Fibroblast of lung (primary cell): ENCODE measurements around the gene BCL7B. TPM values are rescaled to one million over a fixed set of nuclear protein-coding genes. Genes with fewer than 3 reads are reported as not detected.

Source experiments
- DNase-seq, 2 donors: peaks; one replicate each; pipeline versions ENCODE4 v3.0.0 to v3.0.0-alpha.2; 2010; ENCODE audit warnings: low read depth in 2 of 2
- H2AFZ ChIP-seq: 2 replicates; pipeline ENCODE4 v1.5.1; 2012; ENCODE audit warnings: low read length, control low read depth, inconsistent platforms
- H3K27ac ChIP-seq: 2 replicates; pipeline ENCODE4 v1.5.1; 2011; ENCODE audit warnings: low read length, control low read depth; ENCODE audit not compliant: insufficient read depth
- H3K27me3 ChIP-seq: 2 replicates; pipeline ENCODE4 v1.5.1; 2011; ENCODE audit warnings: mild to moderate bottlenecking, low read length; ENCODE audit not compliant: control insufficient read depth, insufficient read depth
- H3K36me3 ChIP-seq: 2 replicates; pipeline ENCODE4 v1.5.1; 2011; ENCODE audit warnings: low read length; ENCODE audit not compliant: control insufficient read depth, insufficient read depth
- H3K4me1 ChIP-seq: 2 replicates; pipeline ENCODE4 v1.5.1; 2011; ENCODE audit warnings: low read length; ENCODE audit not compliant: control insufficient read depth, insufficient read depth; ENCODE audit errors: extremely low read depth
- H3K4me2 ChIP-seq: 2 replicates; pipeline ENCODE4 v1.5.1; 2011; ENCODE audit warnings: low read length, control low read depth; ENCODE audit not compliant: insufficient read depth; ENCODE audit errors: extremely low read depth
- H3K4me3 ChIP-seq, 4 experiments: fragments of 200-600 bp in 1 of 4; sonication (generic) in 1 of 4; replicated peaks in 1 of 4; 2 replicates each; pipeline ENCODE4 v1.5.1; 2011 to 2016; ENCODE audit warnings: low read length in 4 of 4, low read depth in 3 of 4, mild to moderate bottlenecking in 3 of 4, control low read depth in 2 of 4, inconsistent platforms in 1 of 4, mixed read lengths in 1 of 4; ENCODE audit not compliant: insufficient read depth in 1 of 4; ENCODE audit errors: control extremely low read depth in 1 of 4
- H3K79me2 ChIP-seq: 2 replicates; pipeline ENCODE4 v1.5.1; 2012; ENCODE audit warnings: mild to moderate bottlenecking, low read length, inconsistent platforms; ENCODE audit not compliant: control insufficient read depth, insufficient read depth
- H3K9ac ChIP-seq: 2 replicates; pipeline ENCODE4 v1.5.1; 2011; ENCODE audit warnings: mild to moderate bottlenecking, low read length, control low read depth; ENCODE audit not compliant: insufficient read depth
- H3K9me3 ChIP-seq: 2 replicates; pipeline ENCODE4 v1.5.1; 2012; ENCODE audit warnings: low read depth, low read length; ENCODE audit not compliant: control insufficient read depth, insufficient read depth
- H4K20me1 ChIP-seq: 2 replicates; pipeline ENCODE4 v1.5.1; 2011; ENCODE audit warnings: low read length; ENCODE audit not compliant: control insufficient read depth, insufficient read depth; ENCODE audit errors: extremely low read depth
- CTCF ChIP-seq, 2 donors: IDR thresholded peaks in 1 of 2; conservative IDR thresholded peaks in 1 of 2; 1 replicate in 1 of 2; 2 replicates in 1 of 2; pipeline ENCODE4 v1.5.1; 2011 to 2012; ENCODE audit warnings: low read length in 2 of 2, control low read depth in 1 of 2, inconsistent platforms in 1 of 2, low read depth in 1 of 2, mild to moderate bottlenecking in 1 of 2
- EZH2 ChIP-seq: IDR thresholded peaks from 2 replicates; pipeline ENCODE4 v1.5.1; 2012; ENCODE audit warnings: low read length, control low read depth, mild to moderate bottlenecking; ENCODE audit errors: missing control alignments
- polyA minus RNA-seq: library from RNA; depleted of rRNA, polyadenylated mRNA; stranded (reverse); fragments of >200 nt; gene quantifications from 2 replicates; pipeline ENCODE4 v1.2.3, GENCODE V29; 2011; ENCODE audit warnings: low replicate concordance
- polyA plus RNA-seq, 2 donors: library from polyadenylated mRNA; depleted of rRNA in 1 of 2; stranded (reverse) in 1 of 2; unstranded in 1 of 2; fragments of >200 nt; gene quantifications; 2 replicates each; pipeline ENCODE4 v1.2.1, GENCODE V29; 2011 to 2012; ENCODE audit warnings: missing spikeins in 1 of 2
- total RNA-seq: library from RNA; depleted of rRNA; stranded (reverse); fragments of >200 nt; gene quantifications from 2 replicates; pipeline ENCODE4 v1.2.1, GENCODE V29; 2014

Gene BCL7B
- 20.0 and 26.9 TPM in 2 replicates for total RNA-seq
- polyA plus RNA-seq: 53.9 and 63.2 TPM in 2 replicates
- polyA plus RNA-seq (2012): 49.8 and 55.1 TPM in 2 replicates
- 51.1 and 58.3 TPM in 2 replicates for polyA minus RNA-seq

GRCh38 chr7:73557397-73558257 lies at the start of gene BCL7B:
TSS of gene BCL7B (minus strand) at chr7:73557690. CDS start at chr7:73557578, 112 bp downstream.
- Histone ChIP-seq H3K4me2 (peak within 1 kb of the TSS; percentile 94), H3K27me3 (no peaks in the 10 kb centered on the region), H3K79me2 (peaks cover 38% of the 10 kb centered on the region), H3K4me3 (peak within 1 kb of the TSS; percentile 72 to 94 (median 87)), H3K4me1 (peaks cover 11% of the 10 kb centered on the region), H3K27ac (peak within 1 kb of the TSS; percentile 97), H3K9ac (peak within 1 kb of the TSS; percentile 99), H3K36me3 (peaks cover 2% of the 10 kb centered on the region), H2AFZ (peak within 1 kb of the TSS; percentile 48), H4K20me1 (no peaks in the 10 kb centered on the region), H3K9me3 (no peaks in the 10 kb centered on the region)
- DNase-seq: peak; percentile 45 to 53
- TF ChIP-seq CTCF (conservative IDR thresholded peaks at IDR 0.05 in 1 of 2, IDR thresholded peaks at IDR 0.05 in 1 of 2; ENCODE audit: low read depth in 1 of 2, low read length in 2 of 2): no peak

- Histone ChIP-seq H4K20me1 (no peaks in the 10 kb centered on the region), H3K9me3 (no peaks in the 10 kb centered on the region), H3K79me2 (no peaks in the 10 kb centered on the region), H3K27me3 (peaks cover 2% of the 10 kb centered on the region), H3K4me3 (no peak overlapping the region), H3K36me3 (no peaks in the 10 kb centered on the region), H3K27ac (no peak overlapping the region), H3K4me1 (no peaks in the 10 kb centered on the region), H2AFZ (no peak overlapping the region), H3K9ac (no peak overlapping the region), H3K4me2 (no peak overlapping the region)
- TF ChIP-seq EZH2 (peak; percentile 69), CTCF (conservative IDR thresholded peaks at IDR 0.05 in 1 of 2, IDR thresholded peaks at IDR 0.05 in 1 of 2; ENCODE audit: low read depth in 1 of 2, low read length in 2 of 2) (no peak)
- no peak for DNase-seq
Measured at GRCh38 chr7:73605601-73606220, 48.2 kb upstream of the BCL7B start.
